Hindlimb muscle (tissue), 1 donor: ENCODE data around the gene HLA-DPB1. TPM values are rescaled to one million over a fixed set of nuclear protein-coding genes. Genes with fewer than 3 reads are reported as not detected.
"Not testable (repeated sequence)": the region's sequence is repeated elsewhere in the genome, so short reads cannot be mapped to it uniquely, and the experiment has no call there.

Experiments used
- DNase-seq: peaks from one replicate; pipeline ENCODE4 v3.0.0-alpha.2; 2013
- polyA plus RNA-seq: library from polyadenylated mRNA; unstranded; fragments of 120-200 nt; gene quantifications from one replicate; pipeline ENCODE4 v1.2.1, GENCODE V29; 2013; ENCODE audit not compliant: insufficient read length

The HLA-DPB1 gene
- polyA plus RNA-seq = 19.2 TPM

GRCh38 chr6:33075568-33076405 is at the start of gene HLA-DPB1:
Gene HLA-DPB1, plus strand, starts transcription at chr6:33075990. Its CDS starts 52 bp downstream, at chr6:33076042.
- peak; percentile 43 for DNase-seq

GRCh38 chr6:33028220-33028849 is 47.5 kb upstream of the HLA-DPB1 start:
- no peak for DNase-seq

- DNase-seq = peak; percentile 14
Observed at GRCh38 chr6:33029328-33030184, 46.2 kb upstream of the HLA-DPB1 start.

GRCh38 chr6:33030245-33030644 is 45.5 kb upstream of the HLA-DPB1 start:
- DNase-seq = no peak

- DNase-seq = no peak
Observed at GRCh38 chr6:33034554-33034953, 41.2 kb upstream of the HLA-DPB1 start.

- DNase-seq = no peak
Observed at GRCh38 chr6:33036535-33036934, 39.3 kb upstream of the HLA-DPB1 start.

- DNase-seq = no peak
Observed at GRCh38 chr6:33040157-33040556, 35.6 kb upstream of the HLA-DPB1 start.

GRCh38 chr6:33049323-33050013 is 26.3 kb upstream of the HLA-DPB1 start:
- DNase-seq = no peak

GRCh38 chr6:33050014-33050810 is 25.6 kb upstream of the HLA-DPB1 start:
- no peak for DNase-seq

- DNase-seq = no peak
Observed at GRCh38 chr6:33052627-33053026, 23.2 kb upstream of the HLA-DPB1 start.

GRCh38 chr6:33053230-33053629 is 22.6 kb upstream of the HLA-DPB1 start:
- no peak for DNase-seq

GRCh38 chr6:33057222-33058150 is 18.3 kb upstream of the HLA-DPB1 start:
- DNase-seq = no peak

- no peak for DNase-seq
Observed at GRCh38 chr6:33061987-33062386, 13.8 kb upstream of the HLA-DPB1 start.

GRCh38 chr6:33063435-33063834 is 12.4 kb upstream of the HLA-DPB1 start:
- DNase-seq = not testable (repeated sequence)

GRCh38 chr6:33064723-33065122 is 11.1 kb upstream of the HLA-DPB1 start:
- DNase-seq = no peak

GRCh38 chr6:33065312-33065711 is 10.5 kb upstream of the HLA-DPB1 start:
- no peak for DNase-seq

GRCh38 chr6:33066917-33067521 is 8.8 kb upstream of the HLA-DPB1 start:
- no peak for DNase-seq

- DNase-seq = no peak
Observed at GRCh38 chr6:33069021-33069738, 6.6 kb upstream of the HLA-DPB1 start.

GRCh38 chr6:33070909-33071308 is 4.9 kb upstream of the HLA-DPB1 start:
- DNase-seq = no peak
